IPS-15b (cell line): ENCODE results near the gene MOGAT3.

Source experiments
- H3K27me3 ChIP-seq: one replicate; pipeline ENCODE4 v1.6.1; 2013; ENCODE audit warnings: low read length; ENCODE audit not compliant: control insufficient read depth, insufficient read depth
- H3K36me3 ChIP-seq: one replicate; pipeline ENCODE4 v1.6.1; 2013; ENCODE audit warnings: low read length; ENCODE audit not compliant: control insufficient read depth, insufficient read depth
- H3K4me1 ChIP-seq: one replicate; pipeline ENCODE4 v1.6.1; 2013; ENCODE audit warnings: mild to moderate bottlenecking, low read length; ENCODE audit not compliant: control insufficient read depth, insufficient read depth
- H3K4me3 ChIP-seq: one replicate; pipeline ENCODE4 v1.5.1; 2013; ENCODE audit warnings: low read depth, low read length
- H3K9ac ChIP-seq: one replicate; pipeline ENCODE4 v1.6.1; 2013; ENCODE audit warnings: low read depth, mild to moderate bottlenecking, low read length
- H3K9me3 ChIP-seq: one replicate; pipeline ENCODE4 v1.6.1; 2013; ENCODE audit warnings: mild to moderate bottlenecking, low read length; ENCODE audit not compliant: control insufficient read depth, insufficient read depth

Gene MOGAT3, protein sequence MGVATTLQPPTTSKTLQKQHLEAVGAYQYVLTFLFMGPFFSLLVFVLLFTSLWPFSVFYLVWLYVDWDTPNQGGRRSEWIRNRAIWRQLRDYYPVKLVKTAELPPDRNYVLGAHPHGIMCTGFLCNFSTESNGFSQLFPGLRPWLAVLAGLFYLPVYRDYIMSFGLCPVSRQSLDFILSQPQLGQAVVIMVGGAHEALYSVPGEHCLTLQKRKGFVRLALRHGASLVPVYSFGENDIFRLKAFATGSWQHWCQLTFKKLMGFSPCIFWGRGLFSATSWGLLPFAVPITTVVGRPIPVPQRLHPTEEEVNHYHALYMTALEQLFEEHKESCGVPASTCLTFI

DNA sequence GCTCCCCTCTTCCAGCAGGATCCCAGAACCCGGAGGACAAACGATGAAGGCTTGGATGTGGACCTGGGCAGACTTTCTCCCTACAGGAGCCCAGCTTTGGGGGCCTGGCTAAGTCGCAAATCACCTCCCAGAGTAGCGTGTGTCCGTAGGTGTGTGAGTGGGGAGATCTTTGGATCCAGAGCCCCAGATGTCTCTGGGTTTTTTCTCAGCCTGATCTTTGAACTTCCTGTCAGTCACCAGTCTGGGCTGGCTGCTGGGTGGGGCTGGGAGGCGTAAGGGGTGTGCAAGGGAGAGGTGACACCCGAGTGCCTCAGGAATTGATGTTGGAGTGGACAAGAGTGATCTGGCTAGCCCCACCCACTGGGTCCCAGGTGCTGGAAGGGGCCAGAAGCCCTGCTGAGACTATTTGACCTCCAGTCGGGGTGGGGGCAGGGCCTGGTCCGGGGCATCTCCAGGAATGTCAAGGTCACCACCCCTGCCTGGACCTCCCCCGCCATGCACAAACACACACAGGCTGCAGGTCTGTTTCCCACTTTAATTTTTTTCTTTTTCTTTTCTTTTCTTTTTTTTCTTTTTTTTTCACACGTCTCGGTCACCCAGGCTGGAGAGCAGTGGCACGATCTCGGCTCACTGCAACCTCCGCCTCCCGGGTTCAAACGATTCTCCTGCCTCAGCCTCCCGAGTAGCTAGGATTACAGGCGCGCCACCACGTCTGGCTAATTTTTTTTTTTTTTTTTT lies at the start of gene MOGAT3:
TSS of gene MOGAT3 (minus strand) at position 175 of the 738 bp plus-strand sequence. CDS start 182 bp downstream, outside the sequence.
- peaks cover 3% of the 10 kb centered on the region for H3K4me1 ChIP-seq
- peaks cover 8% of the 10 kb centered on the region for H3K27me3 ChIP-seq
- peak within 1 kb of the TSS; percentile 60 for H3K4me3 ChIP-seq
- peak within 1 kb of the TSS; percentile 65 for H3K9ac ChIP-seq
- no peaks in the 10 kb centered on the region for H3K9me3 ChIP-seq
- peaks cover 2% of the 10 kb centered on the region for H3K36me3 ChIP-seq

DNA sequence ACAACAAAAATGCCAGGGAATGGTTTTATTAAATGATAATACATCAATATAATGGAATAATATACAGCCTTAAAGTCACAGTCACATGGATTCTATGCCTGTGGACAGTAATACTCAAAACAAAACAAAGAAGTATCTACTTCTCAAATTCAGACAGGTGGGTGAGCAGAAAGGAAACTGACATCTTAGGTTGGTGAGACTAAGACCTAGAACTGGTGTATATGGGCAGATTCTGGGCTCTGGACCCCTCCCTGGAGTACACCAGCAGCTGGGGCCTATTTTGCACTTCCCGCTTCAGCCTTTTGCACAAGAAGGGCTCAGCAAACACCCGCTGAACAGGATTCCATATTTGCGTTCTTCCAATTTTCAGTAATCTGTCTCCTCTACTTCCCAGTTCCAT lies 49.5 kb upstream of the MOGAT3 start:
- H3K36me3 ChIP-seq: peaks cover 2% of the 10 kb centered on the region
- H3K9me3 ChIP-seq: no peaks in the 10 kb centered on the region
- H3K4me1 ChIP-seq: peaks cover 2% of the 10 kb centered on the region
- H3K9ac ChIP-seq: no peak overlapping the region
- no peak overlapping the region for H3K4me3 ChIP-seq
- no peaks in the 10 kb centered on the region for H3K27me3 ChIP-seq

DNA sequence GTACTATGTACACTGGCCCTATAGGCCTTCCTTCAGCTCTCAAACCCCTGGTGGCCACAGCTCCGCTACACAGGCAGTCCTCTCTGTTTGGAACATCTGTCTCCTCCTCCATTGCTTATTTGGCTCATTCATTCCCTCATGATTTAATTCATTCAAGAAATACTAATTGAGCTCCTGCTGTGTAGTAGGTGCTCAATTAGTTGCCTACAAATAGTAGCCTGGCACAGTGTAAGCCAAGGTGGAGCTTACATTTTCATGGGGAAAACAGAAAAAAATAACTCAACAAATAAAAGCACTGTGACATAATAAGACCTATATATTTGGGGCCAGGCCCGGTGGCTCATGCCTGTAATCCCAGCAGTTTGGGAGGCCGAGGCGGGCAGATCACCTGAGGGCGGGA lies 47.4 kb upstream of the MOGAT3 start:
- Histone ChIP-seq H3K9me3 (no peaks in the 10 kb centered on the region), H3K9ac (no peak overlapping the region), H3K4me1 (peaks cover 5% of the 10 kb centered on the region), H3K4me3 (no peak overlapping the region), H3K36me3 (peaks cover 6% of the 10 kb centered on the region), H3K27me3 (no peaks in the 10 kb centered on the region)

DNA sequence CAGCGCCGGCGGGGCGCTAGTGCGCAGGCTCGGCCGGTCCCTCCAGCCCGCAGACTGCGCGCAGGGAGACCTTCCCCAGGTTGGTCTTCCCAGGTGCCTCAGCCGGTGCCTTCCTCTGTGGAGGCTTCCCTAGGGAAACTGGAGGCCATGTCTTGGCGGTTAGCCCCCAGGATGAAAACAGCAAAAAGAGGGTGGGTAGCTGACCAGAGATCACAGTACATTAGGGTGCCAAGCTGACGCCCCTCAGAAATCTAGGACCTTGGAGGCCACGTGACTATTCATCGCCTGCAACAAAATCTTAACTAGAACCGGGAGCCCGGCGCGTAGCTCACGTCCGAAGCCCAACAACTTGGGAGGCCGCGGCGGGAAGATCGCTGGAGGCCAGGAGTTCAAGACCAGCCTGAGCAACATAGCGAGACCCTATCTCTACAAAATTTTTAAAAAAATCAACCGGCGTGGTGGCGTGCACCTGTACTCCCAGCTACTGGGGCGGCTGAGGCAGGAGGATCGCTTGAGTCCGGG lies 44.4 kb upstream of the MOGAT3 start:
- Histone ChIP-seq H3K4me3 (peak overlapping the region; percentile 100), H3K27me3 (no peaks in the 10 kb centered on the region), H3K36me3 (peaks cover 8% of the 10 kb centered on the region), H3K9me3 (no peaks in the 10 kb centered on the region), H3K9ac (no peak overlapping the region), H3K4me1 (peaks cover 3% of the 10 kb centered on the region)

DNA sequence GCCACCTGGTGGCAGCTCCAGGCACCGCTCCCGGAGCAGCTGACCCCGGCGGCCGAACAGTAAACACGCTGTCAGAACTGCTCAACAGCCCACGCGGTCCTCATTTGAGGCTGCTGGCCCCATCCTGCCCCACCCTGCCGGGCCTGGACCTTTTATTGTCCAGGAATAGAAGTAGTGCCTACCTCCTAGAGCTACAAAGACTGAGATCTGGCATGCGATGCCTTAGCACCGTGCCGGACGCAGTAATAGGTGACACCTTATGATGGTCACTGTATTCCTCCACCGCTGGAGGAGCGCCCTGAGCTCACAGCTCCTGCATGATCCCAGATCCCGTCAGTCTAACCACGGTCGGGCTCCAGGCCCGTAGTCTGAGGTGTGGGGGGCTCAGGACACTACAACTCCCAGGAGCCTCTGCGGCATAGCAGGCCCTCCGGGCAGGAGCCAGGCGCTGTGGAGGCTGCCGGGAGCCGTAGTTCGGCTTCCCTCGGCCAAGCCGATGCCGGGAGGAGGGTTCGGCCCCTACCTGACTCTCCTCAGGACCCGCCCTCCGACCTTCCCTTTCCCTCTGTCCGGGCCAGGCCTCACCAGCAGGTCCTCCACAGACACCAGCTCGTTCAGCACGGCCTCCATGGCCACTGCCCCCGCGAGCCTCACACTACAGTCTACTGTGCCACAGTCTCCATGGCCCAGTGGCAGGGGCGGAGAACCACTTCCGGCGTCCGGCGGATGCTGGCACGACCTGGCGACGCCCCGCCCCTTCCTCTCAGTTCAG lies 43.7 kb upstream of the MOGAT3 start, which contains the start of gene FIS1:
TSS of gene FIS1 (minus strand) at position 707 of the 772 bp plus-strand sequence. CDS start at position 630, 77 bp downstream.
- Histone ChIP-seq H3K36me3 (peaks cover 11% of the 10 kb centered on the region), H3K4me1 (peaks cover 3% of the 10 kb centered on the region), H3K9me3 (no peaks in the 10 kb centered on the region), H3K4me3 (peak within 1 kb of the TSS; percentile 100), H3K27me3 (no peaks in the 10 kb centered on the region), H3K9ac (peak within 1 kb of the TSS; percentile 88)

DNA sequence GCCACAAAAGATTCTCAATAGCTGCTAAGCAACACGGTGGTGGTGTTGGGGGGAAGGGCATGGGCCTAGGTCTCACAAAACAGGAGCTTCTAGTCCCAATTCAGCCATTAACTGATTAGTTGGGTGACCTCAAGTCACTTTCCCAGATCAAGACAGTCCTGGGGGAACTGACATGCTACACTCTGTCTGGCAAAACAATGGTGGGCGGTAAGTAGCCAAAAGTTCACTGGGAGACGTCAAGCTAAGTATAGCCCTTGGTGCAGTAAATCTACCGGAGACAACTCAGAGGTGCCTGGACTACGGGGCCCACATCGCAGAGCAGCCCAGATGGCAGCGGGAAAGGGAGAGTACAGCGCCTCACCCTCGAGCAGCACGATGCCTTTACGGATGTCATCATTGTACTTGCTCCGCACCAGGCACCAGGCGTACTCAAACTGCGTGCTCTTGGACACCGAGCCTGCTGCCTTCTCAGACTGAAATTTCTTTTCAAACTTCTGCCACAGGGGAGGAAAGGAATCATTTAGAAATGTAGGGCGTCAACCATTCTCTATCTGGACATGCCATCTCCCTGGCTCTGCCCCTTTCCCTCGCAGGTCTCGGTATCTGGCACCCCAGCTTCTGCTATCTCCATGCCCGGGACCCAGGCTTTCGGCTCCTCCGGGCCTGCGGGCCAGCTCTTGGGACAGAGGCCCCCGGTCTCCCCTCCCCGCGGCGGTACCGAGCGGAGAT lies 43.0 kb upstream of the MOGAT3 start:
- H3K27me3 ChIP-seq: no peaks in the 10 kb centered on the region
- peaks cover 3% of the 10 kb centered on the region for H3K4me1 ChIP-seq
- peaks cover 14% of the 10 kb centered on the region for H3K36me3 ChIP-seq
- no peaks in the 10 kb centered on the region for H3K9me3 ChIP-seq
- H3K9ac ChIP-seq: peak overlapping the region; percentile 88
- peak overlapping the region; percentile 100 for H3K4me3 ChIP-seq

DNA sequence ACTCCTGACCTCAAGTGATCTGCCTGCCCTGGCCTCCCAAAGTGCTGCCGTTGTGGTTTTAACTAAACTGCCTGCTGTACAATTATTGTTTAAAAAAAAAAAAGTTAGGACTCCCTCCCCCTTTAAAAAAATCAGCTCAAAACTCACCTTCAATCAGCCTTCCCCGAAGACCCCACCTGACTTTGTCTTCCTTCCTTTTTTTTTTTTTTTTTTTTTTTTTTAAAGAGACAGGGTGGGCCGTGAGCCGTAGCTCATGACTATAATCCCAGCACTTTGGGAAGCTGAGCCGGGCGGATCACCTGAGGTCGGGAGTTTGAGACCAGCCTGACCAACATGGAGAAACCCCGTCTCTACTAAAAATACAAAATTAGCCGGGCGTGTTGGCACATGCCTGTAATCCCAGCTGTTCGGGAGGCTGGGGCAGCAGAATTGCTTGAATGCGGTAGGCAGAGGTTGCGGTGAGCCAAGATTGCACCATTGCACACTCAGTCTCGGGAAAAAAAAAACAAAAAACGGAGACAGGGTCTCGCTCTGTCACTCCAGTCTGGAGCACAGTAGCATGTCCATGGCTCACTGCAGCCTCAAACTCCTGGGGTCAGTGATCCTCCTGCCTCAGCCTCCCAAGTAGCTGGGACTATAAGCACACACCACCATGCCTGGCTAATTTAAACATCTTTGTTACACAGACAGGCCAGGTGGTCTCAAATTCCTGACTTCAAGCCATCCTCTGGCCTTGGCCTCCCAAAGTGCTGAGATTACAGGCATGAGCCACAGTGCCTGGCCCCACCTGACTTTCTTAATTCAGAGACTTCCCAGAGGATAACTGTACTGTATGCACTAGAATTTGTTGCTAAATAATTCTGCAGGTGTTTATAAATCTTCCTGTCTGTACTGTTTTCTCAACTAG lies 40.9 kb upstream of the MOGAT3 start:
- peaks cover 3% of the 10 kb centered on the region for H3K4me1 ChIP-seq
- peaks cover 13% of the 10 kb centered on the region for H3K36me3 ChIP-seq

DNA sequence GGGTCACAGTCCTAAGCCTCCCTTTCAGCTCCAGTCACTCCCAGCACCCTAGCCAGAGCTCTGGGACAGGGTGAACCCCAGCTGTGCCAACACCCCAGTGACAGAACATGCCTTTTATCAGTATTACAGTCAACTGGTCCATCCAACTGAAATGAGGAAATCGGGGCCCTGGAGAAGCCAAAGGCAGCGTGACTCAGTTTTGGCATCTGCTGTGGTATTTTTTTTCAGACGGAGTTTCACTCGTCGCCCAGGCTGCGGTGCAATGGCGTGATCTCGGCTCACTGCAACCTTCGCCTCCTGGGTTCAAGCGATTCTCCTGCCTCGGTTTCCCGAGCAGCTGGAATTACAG lies 40.2 kb upstream of the MOGAT3 start:
- Histone ChIP-seq H3K27me3 (no peaks in the 10 kb centered on the region), H3K36me3 (peaks cover 12% of the 10 kb centered on the region), H3K4me1 (peaks cover 3% of the 10 kb centered on the region), H3K9ac (no peak overlapping the region), H3K4me3 (no peak overlapping the region), H3K9me3 (no peaks in the 10 kb centered on the region)

More for the DNA sequence above, 40.9 kb upstream of the MOGAT3 start:
- no peaks in the 10 kb centered on the region for H3K9me3 ChIP-seq
- no peak overlapping the region for H3K4me3 ChIP-seq
- H3K9ac ChIP-seq: no peak overlapping the region
- no peaks in the 10 kb centered on the region for H3K27me3 ChIP-seq

DNA sequence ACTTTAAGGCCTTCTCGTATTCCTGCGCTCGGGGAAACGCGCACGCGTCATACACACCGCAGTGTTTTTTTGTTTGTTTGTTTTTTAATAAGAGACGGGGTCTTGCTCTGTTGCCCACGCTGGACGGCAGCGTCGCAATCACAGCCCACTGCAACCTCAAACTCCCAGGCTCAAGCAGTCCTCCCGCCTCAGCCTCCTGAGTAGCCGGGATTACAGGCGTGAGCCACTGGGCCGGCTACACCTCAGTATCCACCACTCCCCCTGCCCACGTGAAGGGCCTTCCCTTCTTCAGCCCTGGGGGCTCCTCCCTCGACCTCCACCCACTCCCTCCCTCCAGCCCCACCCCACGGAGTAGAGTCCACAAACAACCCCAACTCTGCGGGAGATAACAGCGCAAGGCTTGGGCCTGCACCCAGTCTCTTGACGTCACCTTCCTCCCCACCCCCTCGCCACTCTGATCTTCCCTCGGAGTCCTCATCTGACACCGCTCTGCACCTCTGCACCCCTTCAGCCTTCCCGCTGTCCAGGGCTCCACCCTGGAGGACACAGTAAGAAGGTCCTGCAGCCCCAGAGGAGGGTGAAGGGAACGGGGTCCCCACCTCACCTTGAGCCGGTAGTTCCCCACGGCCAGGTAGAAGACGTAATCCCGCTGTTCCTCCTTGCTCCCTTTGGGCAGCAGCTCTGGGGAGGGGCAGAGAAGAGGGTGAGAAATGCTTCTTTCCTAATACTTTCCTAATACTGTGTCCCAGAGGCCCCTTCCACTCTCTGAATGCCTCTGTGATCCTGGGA lies 39.6 kb upstream of the MOGAT3 start:
- H3K9me3 ChIP-seq: no peaks in the 10 kb centered on the region
- no peak overlapping the region for H3K9ac ChIP-seq
- peaks cover 3% of the 10 kb centered on the region for H3K4me1 ChIP-seq
- H3K36me3 ChIP-seq: peaks cover 12% of the 10 kb centered on the region
- H3K27me3 ChIP-seq: no peaks in the 10 kb centered on the region
- no peak overlapping the region for H3K4me3 ChIP-seq

DNA sequence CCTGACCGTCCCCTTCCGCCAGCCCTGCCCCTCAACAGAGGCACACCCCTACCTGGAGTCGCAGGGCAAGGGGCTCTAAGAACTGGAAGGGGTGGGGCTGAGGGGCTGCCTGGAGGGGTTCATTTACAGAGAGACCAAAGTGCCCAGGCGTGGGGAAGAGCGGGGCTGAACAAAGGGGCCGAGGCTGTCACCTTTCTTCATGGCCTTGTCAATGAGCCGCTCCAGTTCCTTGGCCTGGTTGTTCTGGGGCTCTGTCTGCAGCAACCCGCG lies 39.0 kb upstream of the MOGAT3 start:
- Histone ChIP-seq H3K9ac (no peak overlapping the region), H3K36me3 (peaks cover 14% of the 10 kb centered on the region), H3K27me3 (no peaks in the 10 kb centered on the region), H3K9me3 (no peaks in the 10 kb centered on the region), H3K4me3 (no peak overlapping the region), H3K4me1 (peaks cover 3% of the 10 kb centered on the region)
